DND-41 (cell line): ENCODE data around the gene PACS2.

Source experiments
- ATAC-seq: fragments of 200-7000 bp; cut with Tn5 transposase; 3 replicates; pipeline ENCODE4 v1.9.1; 2021; ENCODE audit warnings: low read depth; ENCODE audit not compliant: insufficient read depth
- DNase-seq: peaks from one replicate; pipeline ENCODE4 v3.0.0-alpha.2; 2020
- H2AFZ ChIP-seq: 2 replicates; pipeline ENCODE4 v1.6.0; 2012; ENCODE audit warnings: low read depth, low read length
- H3K27ac ChIP-seq: 2 replicates; pipeline ENCODE4 v1.5.1; 2012; ENCODE audit warnings: low read length, inconsistent platforms
- H3K27me3 ChIP-seq: fragments of 200-600 bp; sonication (generic); 2 replicates; pipeline ENCODE4 v1.6.0; 2012; ENCODE audit warnings: low read length, mild to moderate bottlenecking, inconsistent platforms; ENCODE audit not compliant: insufficient read depth, poor library complexity
- H3K36me3 ChIP-seq: 2 replicates; pipeline ENCODE4 v1.5.1; 2012; ENCODE audit warnings: low read length, inconsistent platforms; ENCODE audit not compliant: insufficient read depth
- H3K4me1 ChIP-seq: 2 replicates; pipeline ENCODE4 v1.5.1; 2012; ENCODE audit warnings: mild to moderate bottlenecking, low read length; ENCODE audit not compliant: insufficient read depth
- H3K4me2 ChIP-seq: 2 replicates; pipeline ENCODE4 v1.6.0; 2012; ENCODE audit warnings: mild to moderate bottlenecking, moderate library complexity, low read length, inconsistent platforms; ENCODE audit not compliant: insufficient read depth
- H3K4me3 ChIP-seq, 2 experiments: fragments of 200-600 bp in 1 of 2; shearing (Covaris generic) in 1 of 2; 2 replicates each; pipeline ENCODE4 v1.5.1; 2012 to 2016; ENCODE audit warnings: inconsistent platforms in 2 of 2, low read length in 2 of 2, mild to moderate bottlenecking in 2 of 2, low read depth in 1 of 2, moderate library complexity in 1 of 2
- H3K79me2 ChIP-seq: 2 replicates; pipeline ENCODE4 v1.6.0; 2012; ENCODE audit warnings: low read length, inconsistent platforms; ENCODE audit not compliant: insufficient read depth
- H3K9ac ChIP-seq: 2 replicates; pipeline ENCODE4 v1.6.0; 2012; ENCODE audit warnings: low read depth, mild to moderate bottlenecking, inconsistent platforms, low read length, moderate library complexity
- H3K9me3 ChIP-seq: 2 replicates; pipeline ENCODE4 v1.5.1; 2012; ENCODE audit warnings: low read length, moderate library complexity, mild to moderate bottlenecking, inconsistent platforms; ENCODE audit not compliant: insufficient read depth, severe bottlenecking
- H4K20me1 ChIP-seq: 2 replicates; pipeline ENCODE4 v1.6.0; 2012; ENCODE audit warnings: low read length; ENCODE audit not compliant: insufficient read depth
- EZH2 ChIP-seq: IDR thresholded peaks from 3 replicates; pipeline ENCODE4 v1.6.1; 2012; ENCODE audit warnings: borderline replicate concordance, low read depth, mild to moderate bottlenecking, moderate library complexity, low read length, inconsistent platforms; ENCODE audit not compliant: severe bottlenecking
- TF ChIP-seq, protein P1 (sequence below): IDR thresholded peaks from 2 replicates; pipeline ENCODE4 v1.5.1; 2012; ENCODE audit warnings: borderline replicate concordance, low read length, moderate library complexity, mild to moderate bottlenecking; ENCODE audit not compliant: poor library complexity, severe bottlenecking; ENCODE audit errors: extremely low read depth

Gene PACS2

DNA sequence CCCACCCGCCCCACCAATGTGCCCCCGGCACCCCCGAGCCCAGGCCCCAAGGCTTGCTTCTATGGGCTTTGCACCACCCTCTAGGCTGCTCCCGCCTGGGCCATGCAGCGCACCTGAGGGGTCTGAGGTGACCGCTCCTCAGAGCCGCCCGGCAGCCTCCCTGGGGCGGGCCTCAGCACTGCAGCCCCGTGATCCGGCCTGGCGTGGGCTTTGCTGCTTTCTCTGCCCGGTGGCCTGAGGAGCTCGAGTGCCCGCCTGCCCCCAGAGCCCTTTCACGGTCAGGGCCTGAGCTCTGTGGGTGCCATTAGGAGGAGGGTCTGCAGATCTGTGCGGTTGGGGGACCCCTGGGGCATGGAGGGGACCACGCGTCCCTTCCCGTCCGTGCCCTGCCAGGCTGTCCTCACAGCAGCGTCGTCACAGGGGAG lies 111.3 kb downstream of the PACS2 start:
- Histone ChIP-seq H3K4me1 (peaks cover 22% of the 10 kb centered on the region), H3K9me3 (no peaks in the 10 kb centered on the region), H2AFZ (no peak overlapping the region), H4K20me1 (peaks cover 91% of the 10 kb centered on the region), H3K4me3 (no peak overlapping the region), H3K79me2 (peaks cover 96% of the 10 kb centered on the region), H3K36me3 (peaks cover 83% of the 10 kb centered on the region), H3K4me2 (no peak overlapping the region), H3K9ac (no peak overlapping the region), H3K27me3 (no peaks in the 10 kb centered on the region), H3K27ac (no peak overlapping the region)
- no peak for ATAC-seq
- TF ChIP-seq, protein P1, sequence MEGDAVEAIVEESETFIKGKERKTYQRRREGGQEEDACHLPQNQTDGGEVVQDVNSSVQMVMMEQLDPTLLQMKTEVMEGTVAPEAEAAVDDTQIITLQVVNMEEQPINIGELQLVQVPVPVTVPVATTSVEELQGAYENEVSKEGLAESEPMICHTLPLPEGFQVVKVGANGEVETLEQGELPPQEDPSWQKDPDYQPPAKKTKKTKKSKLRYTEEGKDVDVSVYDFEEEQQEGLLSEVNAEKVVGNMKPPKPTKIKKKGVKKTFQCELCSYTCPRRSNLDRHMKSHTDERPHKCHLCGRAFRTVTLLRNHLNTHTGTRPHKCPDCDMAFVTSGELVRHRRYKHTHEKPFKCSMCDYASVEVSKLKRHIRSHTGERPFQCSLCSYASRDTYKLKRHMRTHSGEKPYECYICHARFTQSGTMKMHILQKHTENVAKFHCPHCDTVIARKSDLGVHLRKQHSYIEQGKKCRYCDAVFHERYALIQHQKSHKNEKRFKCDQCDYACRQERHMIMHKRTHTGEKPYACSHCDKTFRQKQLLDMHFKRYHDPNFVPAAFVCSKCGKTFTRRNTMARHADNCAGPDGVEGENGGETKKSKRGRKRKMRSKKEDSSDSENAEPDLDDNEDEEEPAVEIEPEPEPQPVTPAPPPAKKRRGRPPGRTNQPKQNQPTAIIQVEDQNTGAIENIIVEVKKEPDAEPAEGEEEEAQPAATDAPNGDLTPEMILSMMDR, result no peak
- TF ChIP-seq EZH2, result no peak
- no peak for DNase-seq

DNA sequence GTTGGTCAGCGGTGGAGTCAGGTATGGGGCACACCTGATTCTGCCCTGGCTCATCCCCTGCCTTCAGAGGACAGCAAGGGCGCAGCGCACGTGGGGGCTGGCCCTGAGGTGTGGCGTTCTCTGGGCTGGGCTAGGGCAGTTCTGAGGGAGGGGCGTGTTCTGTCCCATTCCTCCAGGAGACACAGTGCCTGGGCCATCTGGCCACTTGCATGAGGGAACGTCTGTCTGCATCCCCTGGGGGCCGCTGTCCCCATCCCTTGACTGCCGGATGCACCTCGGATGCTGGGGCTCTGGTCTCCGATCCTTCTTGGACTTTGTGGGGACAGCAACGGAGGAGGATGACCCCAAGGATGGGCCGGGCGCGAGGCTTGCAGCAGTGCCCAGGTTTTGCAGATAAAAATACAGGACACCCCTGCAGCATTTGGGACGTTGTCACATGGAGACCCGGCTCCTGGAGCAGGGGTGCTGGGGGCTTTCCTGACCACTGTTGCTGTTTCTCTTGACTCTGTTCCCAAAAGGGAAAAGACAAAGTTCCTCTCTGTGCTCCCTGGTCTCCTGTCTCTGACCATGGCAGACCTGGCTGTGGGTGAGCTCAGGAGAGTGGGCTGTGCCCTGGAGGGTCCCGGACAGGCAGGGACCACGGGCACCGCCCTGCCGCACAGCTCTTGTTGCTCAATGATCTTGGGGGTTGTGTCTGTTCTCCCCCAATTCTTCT lies 112.0 kb downstream of the PACS2 start:
- Histone ChIP-seq H3K9me3 (no peaks in the 10 kb centered on the region), H3K36me3 (peaks cover 83% of the 10 kb centered on the region), H3K4me3 (no peak overlapping the region), H3K4me2 (no peak overlapping the region), H3K9ac (no peak overlapping the region), H3K27ac (no peak overlapping the region), H4K20me1 (peaks cover 90% of the 10 kb centered on the region), H2AFZ (no peak overlapping the region), H3K79me2 (peaks cover 96% of the 10 kb centered on the region), H3K4me1 (peaks cover 14% of the 10 kb centered on the region), H3K27me3 (no peaks in the 10 kb centered on the region)
- TF ChIP-seq, protein P1, result no peak
- TF ChIP-seq EZH2, result no peak
- DNase-seq (no peak), ATAC-seq (no peak)

DNA sequence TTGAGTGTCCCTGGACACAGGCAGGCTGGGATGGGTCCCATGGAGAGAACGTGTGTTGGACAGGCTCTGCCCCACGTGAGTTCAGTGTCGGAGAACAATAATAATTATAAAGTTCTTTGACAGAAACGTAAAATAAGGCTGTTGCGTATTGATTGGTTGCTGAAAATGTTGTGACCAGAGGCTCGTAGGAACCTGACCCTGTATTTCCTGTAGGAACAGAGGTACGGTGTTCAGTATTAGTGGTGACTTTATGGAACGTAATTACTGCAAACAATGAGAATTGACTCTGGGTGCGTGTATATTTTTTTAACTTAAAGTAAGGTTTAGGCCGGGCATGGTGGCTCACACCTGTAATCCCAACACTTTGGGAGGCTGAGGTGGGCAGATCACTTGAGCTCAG lies 112.9 kb downstream of the PACS2 start:
- no peaks in the 10 kb centered on the region for H3K9me3 ChIP-seq
- H3K4me2 ChIP-seq, result no peak overlapping the region
- no peak overlapping the region for H2AFZ ChIP-seq
- H3K27ac ChIP-seq, result no peak overlapping the region
- no peak overlapping the region for H3K9ac ChIP-seq
- DNase-seq (no peak), ATAC-seq (no peak)
- no peaks in the 10 kb centered on the region for H3K27me3 ChIP-seq
- H3K79me2 ChIP-seq, result peaks cover 94% of the 10 kb centered on the region
- TF ChIP-seq, protein P1, result no peak
- TF ChIP-seq EZH2, result no peak
- peaks cover 86% of the 10 kb centered on the region for H4K20me1 ChIP-seq
- peaks cover 6% of the 10 kb centered on the region for H3K4me1 ChIP-seq
- H3K4me3 ChIP-seq, result no peak overlapping the region
- peaks cover 78% of the 10 kb centered on the region for H3K36me3 ChIP-seq
